Caco-2 (cell line): ENCODE data around the gene NRP2. TPM values are rescaled to one million over a fixed set of nuclear protein-coding genes. Genes with fewer than 3 reads are reported as not detected.

Experiments
- BruUV-seq: library from RNA; stranded (reverse); fragments of 400-500 nt; replicated peaks from 2 replicates; lab custom pipeline; 2021; lab: Mats Ljungman, UMichigan
- CTCF ChIA-PET: fragments of 300-600 bp; sonication (Branson Sonifier 250); formaldehyde crosslinking; loops from one replicate; lab custom pipeline; 2022; ENCODE audit warnings: antibody characterized with exemption; lab: Charles Lee
- POLR2A ChIA-PET: fragments of 300-600 bp; sonication (Branson Sonifier 250); formaldehyde crosslinking; loops from one replicate; lab custom pipeline; 2022; ENCODE audit warnings: antibody characterized with exemption; lab: Charles Lee
- DNase-seq, 2 experiments: peaks; one replicate each; pipeline versions ENCODE4 v3.0.0 to v3.0.0-alpha.2; 2020 to 2022
- H3K27me3 ChIP-seq: replicated peaks from 2 replicates; pipeline ENCODE4 v1.6.0; 2011; ENCODE audit warnings: low read length; ENCODE audit not compliant: control insufficient read depth, insufficient read depth
- H3K36me3 ChIP-seq: 2 replicates; pipeline ENCODE4 v1.5.1; 2011; ENCODE audit warnings: low read length; ENCODE audit not compliant: control insufficient read depth, insufficient read depth
- H3K4me1 ChIP-seq: fragments of 250-450 bp; sonication (Bioruptor Pico); 2 replicates; pipeline ENCODE4 v1.5.1; 2020; ENCODE audit warnings: mild to moderate bottlenecking
- H3K4me3 ChIP-seq: 2 replicates; pipeline ENCODE4 v1.5.1; 2011; ENCODE audit warnings: low read depth, mild to moderate bottlenecking, control low read depth, low read length
- H3K9me3 ChIP-seq: fragments of 250-450 bp; sonication (Bioruptor Pico); 2 replicates; pipeline ENCODE4 v1.5.1; 2020; ENCODE audit warnings: mild to moderate bottlenecking, moderate library complexity
- H3K27ac Mint-ChIP-seq: one replicate; pipeline ENCODE4 v1.8.0; 2022; ENCODE audit warnings: mixed read lengths; ENCODE audit not compliant: unreplicated experiment
- H3K27me3 Mint-ChIP-seq: one replicate; pipeline ENCODE4 v1.8.0; 2022; ENCODE audit warnings: mixed read lengths; ENCODE audit not compliant: insufficient read depth, unreplicated experiment
- H3K36me3 Mint-ChIP-seq: one replicate; pipeline ENCODE4 v1.8.0; 2022; ENCODE audit warnings: mild to moderate bottlenecking, mixed read lengths; ENCODE audit not compliant: insufficient read depth, unreplicated experiment
- H3K4me1 Mint-ChIP-seq: one replicate; pipeline ENCODE4 v1.8.0; 2022; ENCODE audit warnings: low read depth, mixed read lengths; ENCODE audit not compliant: unreplicated experiment
- H3K4me3 Mint-ChIP-seq: one replicate; pipeline ENCODE4 v1.8.0; 2022; ENCODE audit warnings: mild to moderate bottlenecking, moderate library complexity, mixed read lengths; ENCODE audit not compliant: unreplicated experiment
- H3K9me3 Mint-ChIP-seq: one replicate; pipeline ENCODE4 v1.8.0; 2022; ENCODE audit warnings: mixed read lengths; ENCODE audit not compliant: unreplicated experiment
- intact Hi-C: fragments of 100-400 bp; cut with micrococcal nuclease; formaldehyde crosslinking; loops from one replicate; pipeline ENCODE4 v1.10.0; 2022; ENCODE audit not compliant: unreplicated experiment
- total RNA-seq: library from RNA; stranded (reverse); gene quantifications from 2 replicates; pipeline ENCODE4 v1.2.3, GENCODE V29; 2022
- TF ChIP-seq, protein P1 (sequence below), 2 experiments: fragments of 200-600 bp in 1 of 2; IDR thresholded peaks; 1 replicate in 1 of 2; 2 replicates in 1 of 2; pipeline versions ENCODE4 v1.5.1 to v1.8.0; 2011 to 2022; ENCODE audit warnings: antibody characterized with exemption in 1 of 2, control low read depth in 1 of 2, inconsistent platforms in 1 of 2, low read depth in 1 of 2, low read length in 1 of 2, mild to moderate bottlenecking in 1 of 2, moderate library complexity in 1 of 2; ENCODE audit not compliant: insufficient read depth in 1 of 2, severe bottlenecking in 1 of 2, unreplicated experiment in 1 of 2

The NRP2 gene
- total RNA-seq, 1 experiment from 2014 or later, result 96.9 TPM

GRCh38 chr2:205673312-205673711 is 9.0 kb upstream of the NRP2 start:
- Histone ChIP-seq H3K27me3 (no peaks in the 10 kb centered on the region), H3K36me3 (no peaks in the 10 kb centered on the region), H3K9me3 (no peaks in the 10 kb centered on the region), H3K4me3 (no peak overlapping the region), H3K4me1 (peaks cover 19% of the 10 kb centered on the region)
- CTCF ChIA-PET, result no interaction called here
- Mint-ChIP-seq H3K9me3 (peaks cover 4% of the 10 kb centered on the region), H3K4me1 (peaks cover 8% of the 10 kb centered on the region), H3K36me3 (no peaks in the 10 kb centered on the region), H3K27me3 (no peaks in the 10 kb centered on the region), H3K4me3 (no peak overlapping the region), H3K27ac (no peak overlapping the region)
- intact Hi-C loops, result loop anchor here (10.0 kb wide), 1 partner anchor 1409 kb away; no protein-coding TSS in a partner anchor
- POLR2A ChIA-PET, result no interaction called here
- no TSS peak for BruUV-seq
- TF ChIP-seq, protein P1, sequence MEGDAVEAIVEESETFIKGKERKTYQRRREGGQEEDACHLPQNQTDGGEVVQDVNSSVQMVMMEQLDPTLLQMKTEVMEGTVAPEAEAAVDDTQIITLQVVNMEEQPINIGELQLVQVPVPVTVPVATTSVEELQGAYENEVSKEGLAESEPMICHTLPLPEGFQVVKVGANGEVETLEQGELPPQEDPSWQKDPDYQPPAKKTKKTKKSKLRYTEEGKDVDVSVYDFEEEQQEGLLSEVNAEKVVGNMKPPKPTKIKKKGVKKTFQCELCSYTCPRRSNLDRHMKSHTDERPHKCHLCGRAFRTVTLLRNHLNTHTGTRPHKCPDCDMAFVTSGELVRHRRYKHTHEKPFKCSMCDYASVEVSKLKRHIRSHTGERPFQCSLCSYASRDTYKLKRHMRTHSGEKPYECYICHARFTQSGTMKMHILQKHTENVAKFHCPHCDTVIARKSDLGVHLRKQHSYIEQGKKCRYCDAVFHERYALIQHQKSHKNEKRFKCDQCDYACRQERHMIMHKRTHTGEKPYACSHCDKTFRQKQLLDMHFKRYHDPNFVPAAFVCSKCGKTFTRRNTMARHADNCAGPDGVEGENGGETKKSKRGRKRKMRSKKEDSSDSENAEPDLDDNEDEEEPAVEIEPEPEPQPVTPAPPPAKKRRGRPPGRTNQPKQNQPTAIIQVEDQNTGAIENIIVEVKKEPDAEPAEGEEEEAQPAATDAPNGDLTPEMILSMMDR (IDR thresholded peaks at IDR 0.05; ENCODE audit: insufficient read depth in 1 of 2, low read depth in 1 of 2, low read length in 1 of 2, severe bottlenecking in 1 of 2, unreplicated experiment in 1 of 2), result no peak
- no peak for DNase-seq

DNA sequence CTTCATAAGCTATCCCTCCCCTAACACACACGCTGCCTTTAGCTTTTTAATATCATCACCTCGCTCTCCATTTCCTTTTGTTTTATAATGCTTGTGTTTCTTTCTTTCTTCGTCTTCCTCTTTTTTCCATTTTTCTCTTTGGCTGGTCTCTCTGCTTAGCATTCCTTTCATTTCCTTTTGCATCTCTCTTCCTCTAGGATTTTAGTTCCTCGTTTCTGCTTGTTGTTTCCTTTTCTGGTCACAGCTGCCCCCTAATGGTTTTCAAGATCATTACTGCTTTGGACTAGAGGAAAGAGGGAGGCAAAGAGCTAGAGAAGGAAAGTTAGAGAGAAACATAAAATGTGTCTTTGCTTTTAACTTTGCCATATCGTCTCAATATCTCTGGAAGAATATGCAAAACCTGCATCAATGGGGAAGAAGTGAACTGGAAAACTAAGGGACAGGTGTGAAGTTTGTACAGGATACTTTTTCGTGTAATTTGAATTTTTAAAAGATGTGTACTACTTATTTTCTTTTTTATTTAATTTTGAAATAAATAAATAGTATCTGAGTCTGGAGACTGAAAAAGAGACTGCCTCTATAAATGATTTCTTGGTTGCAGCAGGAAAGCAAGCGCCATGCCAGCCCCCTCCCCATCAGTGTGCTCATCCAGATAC is 6.3 kb upstream of the NRP2 start:
- Histone ChIP-seq H3K36me3 (no peaks in the 10 kb centered on the region), H3K4me3 (no peak overlapping the region), H3K27me3 (no peaks in the 10 kb centered on the region), H3K4me1 (peaks cover 46% of the 10 kb centered on the region), H3K9me3 (no peaks in the 10 kb centered on the region)
- TF ChIP-seq, protein P1 (IDR thresholded peaks at IDR 0.05; ENCODE audit: insufficient read depth in 1 of 2, low read depth in 1 of 2, low read length in 1 of 2, severe bottlenecking in 1 of 2, unreplicated experiment in 1 of 2), result peak; percentile 75 to 89
- no peak overlapping the region for H3K27ac Mint-ChIP-seq
- DNase-seq, result peak in 1 of 2 experiments; percentile 73
- H3K4me3 Mint-ChIP-seq, result no peak overlapping the region
- ChIA-PET POLR2A (interaction anchor here (0.5 to 0.7 kb wide), 2 partner anchors 306 to 309 kb away, joined by 3 read pairs; no protein-coding TSS in a partner anchor), CTCF (interaction anchor here (0.6 to 1.3 kb wide), 14 partner anchors 11 to 794 kb away, joined by 3 to 5 read pairs (median 3); no protein-coding TSS in a partner anchor)
- no TSS peak for BruUV-seq
- intact Hi-C loops, result loop anchor here (1.0 to 10.0 kb wide), 5 partner anchors 129 to 1411 kb away; no protein-coding TSS in a partner anchor
- no peaks in the 10 kb centered on the region for H3K9me3 Mint-ChIP-seq
- peaks cover 6% of the 10 kb centered on the region for H3K36me3 Mint-ChIP-seq
- no peaks in the 10 kb centered on the region for H3K27me3 Mint-ChIP-seq
- H3K4me1 Mint-ChIP-seq, result peaks cover 25% of the 10 kb centered on the region

GRCh38 chr2:205678541-205679142 is 3.7 kb upstream of the NRP2 start:
- POLR2A ChIA-PET, result interaction anchor here (0.7 kb wide), 1 partner anchor 895 kb away, joined by 4 read pairs; no protein-coding TSS in a partner anchor
- peak overlapping the region; percentile 19 for H3K27ac Mint-ChIP-seq
- Histone ChIP-seq H3K36me3 (no peaks in the 10 kb centered on the region), H3K27me3 (no peaks in the 10 kb centered on the region), H3K9me3 (no peaks in the 10 kb centered on the region), H3K4me3 (peak overlapping the region; percentile 5; the same call in 1 of the 2 replicates), H3K4me1 (peaks cover 58% of the 10 kb centered on the region)
- H3K36me3 Mint-ChIP-seq, result peaks cover 30% of the 10 kb centered on the region
- DNase-seq, result peak; percentile 35 to 63
- BruUV-seq, result no TSS peak
- TF ChIP-seq, protein P1 (IDR thresholded peaks at IDR 0.05; ENCODE audit: insufficient read depth in 1 of 2, low read depth in 1 of 2, low read length in 1 of 2, severe bottlenecking in 1 of 2, unreplicated experiment in 1 of 2), result no peak
- intact Hi-C loops, result loop anchor here (1.0 to 10.0 kb wide), 6 partner anchors 131 to 1414 kb away; no protein-coding TSS in a partner anchor
- peaks cover 34% of the 10 kb centered on the region for H3K4me1 Mint-ChIP-seq
- no peaks in the 10 kb centered on the region for H3K27me3 Mint-ChIP-seq
- H3K9me3 Mint-ChIP-seq, result no peaks in the 10 kb centered on the region
- peak overlapping the region; percentile 49 for H3K4me3 Mint-ChIP-seq
- CTCF ChIA-PET, result interaction anchor here (0.6 to 1.2 kb wide), 8 partner anchors 29 to 1527 kb away, joined by 3 to 5 read pairs (median 3); no protein-coding TSS in a partner anchor
